IMR-90 (cell line): ENCODE data around the gene IFNE. TPM values are rescaled to one million over a fixed set of nuclear protein-coding genes. Genes with fewer than 3 reads are reported as not detected.

ENCODE experiments used
- ATAC-seq: fragments of 200-7000 bp; cut with Tn5 transposase; 2 replicates; pipeline ENCODE4 v1.9.1; 2020; ENCODE audit warnings: low read depth, mild to moderate bottlenecking, moderate library complexity
- BruUV-seq: library from RNA; stranded (reverse); fragments of 400-500 nt; replicated peaks from 2 replicates; lab custom pipeline; 2021; lab: Mats Ljungman, UMichigan
- CTCF ChIA-PET: fragments of 300-600 bp; formaldehyde crosslinking; extraction: SDS; loops from one replicate; lab custom pipeline; 2021; ENCODE audit warnings: antibody characterized with exemption; lab: Yijun Ruan, JAX
- POLR2A ChIA-PET: fragments of 300-600 bp; sonication (Branson Sonifier 250); formaldehyde crosslinking; loops from one replicate; lab custom pipeline; 2022; ENCODE audit warnings: antibody characterized with exemption; ENCODE audit not compliant: unreplicated experiment; lab: Charles Lee
- DNase-seq: peaks from one replicate; pipeline ENCODE4 v3.0.0; 2013
- H2AFZ ChIP-seq: replicated peaks from 2 replicates; pipeline ENCODE3; 2013; ENCODE audit warnings: low read length, mild to moderate bottlenecking; ENCODE audit not compliant: poor library complexity
- H2AK5ac ChIP-seq: 2 replicates; pipeline ENCODE4 v1.6.1; 2013; ENCODE audit warnings: low read depth, low read length, inconsistent platforms
- H2AK9ac ChIP-seq: replicated peaks from 2 replicates; pipeline ENCODE3; 2013; ENCODE audit warnings: mild to moderate bottlenecking, low read depth, low read length, moderate library complexity; ENCODE audit not compliant: poor library complexity
- H2BK120ac ChIP-seq: 2 replicates; pipeline ENCODE4 v1.6.1; 2013; ENCODE audit warnings: low read depth, low read length, inconsistent platforms
- H2BK15ac ChIP-seq: 3 replicates; pipeline ENCODE4 v1.6.1; 2013; ENCODE audit warnings: low read depth, low read length, inconsistent platforms
- H2BK20ac ChIP-seq: 2 replicates; pipeline ENCODE4 v1.6.1; 2013; ENCODE audit warnings: low read depth, mild to moderate bottlenecking, inconsistent platforms, low read length, moderate library complexity
- H2BK5ac ChIP-seq: 2 replicates; pipeline ENCODE4 v1.6.1; 2013; ENCODE audit warnings: mild to moderate bottlenecking, low read depth, low read length, inconsistent platforms; ENCODE audit not compliant: poor library complexity, severe bottlenecking
- H3K14ac ChIP-seq: replicated peaks from 2 replicates; pipeline ENCODE4 v1.6.1; 2013; ENCODE audit warnings: low read depth, low read length, inconsistent platforms
- H3K18ac ChIP-seq: 2 replicates; pipeline ENCODE4 v1.6.1; 2013; ENCODE audit warnings: low read depth, low read length, control low read depth
- H3K23ac ChIP-seq: 2 replicates; pipeline ENCODE4 v1.6.1; 2013; ENCODE audit warnings: low read depth, low read length, inconsistent platforms
- H3K27ac ChIP-seq: 2 replicates; pipeline ENCODE4 v1.5.1; 2013; ENCODE audit warnings: mild to moderate bottlenecking, control low read depth, low read length; ENCODE audit not compliant: insufficient read depth
- H3K27me3 ChIP-seq: 2 replicates; pipeline ENCODE4 v1.6.1; 2013; ENCODE audit warnings: low read length; ENCODE audit not compliant: control insufficient read depth, insufficient read depth
- H3K36me3 ChIP-seq: 2 replicates; pipeline ENCODE4 v1.6.1; 2013; ENCODE audit warnings: low read length, mixed read lengths; ENCODE audit not compliant: control insufficient read depth, insufficient read depth
- H3K4ac ChIP-seq: 2 replicates; pipeline ENCODE4 v1.6.1; 2013; ENCODE audit warnings: low read depth, low read length, inconsistent platforms
- H3K4me1 ChIP-seq: 2 replicates; pipeline ENCODE4 v1.6.1; 2013; ENCODE audit warnings: low read length, mixed read lengths; ENCODE audit not compliant: control insufficient read depth, insufficient read depth
- H3K4me2 ChIP-seq: 2 replicates; pipeline ENCODE4 v1.6.1; 2013; ENCODE audit warnings: low read depth, mild to moderate bottlenecking, control low read depth, low read length, moderate library complexity
- H3K4me3 ChIP-seq: 2 replicates; pipeline ENCODE4 v1.5.1; 2013; ENCODE audit warnings: low read depth, mild to moderate bottlenecking, control low read depth, low read length, moderate library complexity; ENCODE audit not compliant: insufficient read depth
- H3K56ac ChIP-seq: 2 replicates; pipeline ENCODE4 v1.6.1; 2013; ENCODE audit warnings: low read length, inconsistent platforms; ENCODE audit not compliant: insufficient read depth; ENCODE audit errors: extremely low read depth
- H3K79me1 ChIP-seq, 2 experiments: 2 replicates each; pipeline ENCODE4 v1.6.1; 2013; ENCODE audit warnings: low read length in 2 of 2, inconsistent platforms in 1 of 2, low read depth in 1 of 2
- H3K9ac ChIP-seq: 2 replicates; pipeline ENCODE4 v1.6.1; 2013; ENCODE audit warnings: low read depth, low read length, control low read depth
- H3K9me1 ChIP-seq: 2 replicates; pipeline ENCODE4 v1.6.1; 2013; ENCODE audit warnings: low read length, inconsistent platforms; ENCODE audit not compliant: insufficient read depth
- H3K9me3 ChIP-seq: 2 replicates; pipeline ENCODE4 v1.6.1; 2013; ENCODE audit warnings: low read length; ENCODE audit not compliant: control insufficient read depth, insufficient read depth
- H4K20me1 ChIP-seq: 2 replicates; pipeline ENCODE4 v1.6.1; 2013; ENCODE audit warnings: low read length, inconsistent platforms; ENCODE audit not compliant: insufficient read depth
- H4K5ac ChIP-seq: 2 replicates; pipeline ENCODE4 v1.6.1; 2013; ENCODE audit warnings: mild to moderate bottlenecking, low read depth, low read length, control low read depth
- H4K8ac ChIP-seq, 2 experiments: 2 replicates each; pipeline ENCODE4 v1.6.1; 2013; ENCODE audit warnings: low read depth in 2 of 2, low read length in 2 of 2, control low read depth in 1 of 2, inconsistent platforms in 1 of 2
- H4K91ac ChIP-seq: 2 replicates; pipeline ENCODE4 v1.6.1; 2013; ENCODE audit warnings: low read depth, low read length, inconsistent platforms; ENCODE audit not compliant: insufficient read depth
- BHLHE40 ChIP-seq: fragments of 150-350 bp; IDR thresholded peaks from 2 replicates; pipeline ENCODE4 v1.6.1; 2016; ENCODE audit warnings: mild to moderate bottlenecking, low read depth, low read length
- CEBPB ChIP-seq: IDR thresholded peaks from 2 replicates; pipeline ENCODE4 v1.6.1; 2012; ENCODE audit warnings: low read depth, low read length, improper control_type of control experiment
- CHD1 ChIP-seq: IDR thresholded peaks from 2 replicates; pipeline ENCODE4 v1.6.1; 2012; ENCODE audit warnings: low read depth, low read length, improper control_type of control experiment
- ELK1 ChIP-seq: fragments of 150-350 bp; IDR thresholded peaks from 2 replicates; pipeline ENCODE4 v1.6.1; 2016; ENCODE audit warnings: low read depth, mild to moderate bottlenecking, low read length, moderate library complexity, borderline replicate concordance
- FOS ChIP-seq: fragments of 150-350 bp; IDR thresholded peaks from 2 replicates; pipeline ENCODE4 v1.6.1; 2016; ENCODE audit warnings: low read depth, low read length
- MAFK ChIP-seq: IDR thresholded peaks from 2 replicates; pipeline ENCODE4 v1.6.1; 2012; ENCODE audit warnings: low read depth, low read length, improper control_type of control experiment
- MAZ ChIP-seq: IDR thresholded peaks from 2 replicates; pipeline ENCODE4 v1.6.1; 2012; ENCODE audit warnings: low read depth, mild to moderate bottlenecking, low read length, improper control_type of control experiment, moderate library complexity, borderline replicate concordance
- MXI1 ChIP-seq: IDR thresholded peaks from 2 replicates; pipeline ENCODE4 v1.6.1; 2012; ENCODE audit warnings: low read depth, mild to moderate bottlenecking, low read length, moderate library complexity, borderline replicate concordance
- POLR2A ChIP-seq: IDR thresholded peaks from 2 replicates; pipeline ENCODE4 v1.6.1; 2012; ENCODE audit warnings: mild to moderate bottlenecking, low read depth, low read length
- WGBS, 2 experiments: methylation state at CpG; one replicate each; pipeline versions ENCODE4 v1.1.5 to v1.1.7; 2013; ENCODE audit warnings: missing lambda C conversion rate in 2 of 2; ENCODE audit not compliant: insufficient read length in 1 of 2; ENCODE audit errors: extremely low coverage in 2 of 2; 5-methylcytosine and 5-hydroxymethylcytosine counted together
- dilution Hi-C: fragments of 300-500 bp; cut with HindIII; formaldehyde crosslinking; loops from one replicate; pipeline ENCODE4 v1.14.3; 2018; ENCODE audit warnings: low sequenced_read_pairs; ENCODE audit not compliant: unreplicated experiment
- in situ Hi-C: fragments of 300-500 bp; cut with MboI; formaldehyde crosslinking; loops from 3 replicates; pipeline ENCODE4 v1.14.3; 2019; ENCODE audit warnings: low sequenced_read_pairs, inconsistent platforms, mixed read lengths
- intact Hi-C: fragments of 100-400 bp; cut with micrococcal nuclease; formaldehyde crosslinking; loops from 2 replicates; pipeline ENCODE4 v1.10.0; 2022
- polyA plus RNA-seq, 3 experiments: library from polyadenylated mRNA; depleted of rRNA; stranded (reverse); fragments of >200 nt; gene quantifications; 2 replicates each; pipeline ENCODE4 v1.2.3, GENCODE V29; 2012; ENCODE audit warnings: low replicate concordance in 1 of 3
- total RNA-seq: library from RNA; depleted of rRNA; stranded (reverse); fragments of >200 nt; gene quantifications from 2 replicates; pipeline ENCODE4 v1.2.3, GENCODE V29; 2012

The IFNE gene
- total and polyA plus RNA-seq, 2 of the 4 experiments (the other 2 are of a cell fraction): 1.4 to 1.8 TPM

GRCh38 chr9:21520501-21521228, 38.6 kb upstream of the IFNE start:
- Histone ChIP-seq H3K14ac (no peak overlapping the region), H3K56ac (no peak overlapping the region), H4K5ac (no peak overlapping the region), H2BK120ac (no peak overlapping the region), H3K27ac (no peak overlapping the region), H2BK20ac (no peak overlapping the region), H3K9me1 (no peaks in the 10 kb centered on the region), H2AK9ac (no peak overlapping the region), H2AK5ac (no peak overlapping the region), H3K4me1 (no peaks in the 10 kb centered on the region), H3K4ac (no peak overlapping the region), H2BK15ac (no peak overlapping the region), H3K4me2 (no peak overlapping the region), H2BK5ac (no peak overlapping the region), H2AFZ (no peak overlapping the region), H3K23ac (no peak overlapping the region), H4K8ac (no peak overlapping the region), H3K18ac (no peak overlapping the region), H3K4me3 (no peak overlapping the region), H4K20me1 (no peaks in the 10 kb centered on the region), H3K9ac (no peak overlapping the region), H3K9me3 (no peaks in the 10 kb centered on the region), H3K27me3 (no peaks in the 10 kb centered on the region), H3K36me3 (peaks cover 6% of the 10 kb centered on the region; the same call in 1 of the 2 replicates), H4K91ac (no peak overlapping the region), H3K79me1 (peaks cover 22 to 48% of the 10 kb centered on the region in 2 experiments; a peak in 3 of 4 replicates)
- intact Hi-C loops (no loop called here), dilution Hi-C loops (no loop called here), in situ Hi-C loops (no loop called here)
- ChIA-PET POLR2A (no interaction called here), CTCF (no interaction called here)
- TF ChIP-seq CHD1 (no peak), FOS (no peak), CEBPB (no peak), BHLHE40 (no peak), MXI1 (no peak), ELK1 (no peak), MAFK (no peak), POLR2A (no peak), MAZ (no peak)
- BruUV-seq: no TSS peak
- no CpG with 5 or more reads among the region's 5 CpGs for WGBS, 2 experiments
- ATAC-seq (no peak), DNase-seq (no peak)
